ENCODE results near the gene SIRPA.

- TF ChIP-seq EZH2 (IDR thresholded peaks at IDR 0.05) (no peak), POLR2AphosphoS5 (IDR thresholded peaks at IDR 0.05; ENCODE audit: borderline replicate concordance, low read depth, low read length) (no peak), FOXP2 (optimal IDR thresholded peaks at IDR 0.05; ENCODE audit: control extremely low read depth, extremely low read length, insufficient read depth) (no peak)
These were observed 33.7 kb upstream of the SIRPA start for GRCh38 chr20:1861347-1861976.
